HEK293 (cell line): ENCODE measurements around the gene HOXB7.
A peak's percentile ranks its signal among the peaks of the same experiment; 100 is the strongest.

Source experiments
- CTCF ChIA-PET: fragments of 350-600 bp; formaldehyde crosslinking; extraction: SDS; loops from one replicate; lab custom pipeline; 2021; ENCODE audit warnings: antibody characterized with exemption; lab: Yijun Ruan, JAX
- POLR2A ChIA-PET: fragments of 300-600 bp; formaldehyde crosslinking; extraction: SDS; loops from one replicate; lab custom pipeline; 2020; ENCODE audit warnings: antibody characterized with exemption, inconsistent platforms; lab: Yijun Ruan, JAX
- H3K27ac ChIP-seq: fragments of 200-500 bp; sonication (Bioruptor generic); 2 replicates; pipeline ENCODE4 v1.5.1; 2014; ENCODE audit warnings: low read depth, low read length, control low read depth, inconsistent platforms; ENCODE audit errors: extremely low read depth
- H3K36me3 ChIP-seq, 2 experiments: fragments of 200-500 bp in 1 of 2; sonication (Bioruptor generic) in 1 of 2; 1 replicate in 1 of 2; 2 replicates in 1 of 2; pipeline ENCODE4 v1.5.1; 2014 to 2017; ENCODE audit warnings: inconsistent platforms in 2 of 2, low read length in 2 of 2; ENCODE audit not compliant: control insufficient read depth in 2 of 2, insufficient read depth in 1 of 2
- H3K4me1 ChIP-seq: fragments of 200-500 bp; sonication (Bioruptor generic); 2 replicates; pipeline ENCODE4 v1.5.1; 2014; ENCODE audit warnings: mild to moderate bottlenecking, low read length, inconsistent platforms; ENCODE audit not compliant: control insufficient read depth, insufficient read depth
- H3K4me3 ChIP-seq: 2 replicates; pipeline ENCODE4 v1.5.1; 2011; ENCODE audit warnings: low read depth, mild to moderate bottlenecking, control low read depth, low read length, moderate library complexity
- H3K9me3 ChIP-seq: fragments of 200-500 bp; sonication (Bioruptor generic); 2 replicates; pipeline ENCODE4 v1.5.1; 2014; ENCODE audit warnings: low read depth, low read length, inconsistent platforms; ENCODE audit not compliant: control insufficient read depth, insufficient read depth
- EGR2 ChIP-seq: fragments of 450-650 bp; formaldehyde crosslinking; IDR thresholded peaks from 2 replicates; pipeline ENCODE4 v1.5.1; 2016; ENCODE audit warnings: low read depth, missing biosample characterization, missing genetic modification characterization
- GLIS2 ChIP-seq: fragments of 450-650 bp; formaldehyde crosslinking; IDR thresholded peaks from 2 replicates; pipeline ENCODE4 v1.5.1; 2016; ENCODE audit warnings: missing biosample characterization, missing genetic modification characterization
- IKZF3 ChIP-seq: fragments of 450-650 bp; IDR thresholded peaks from 2 replicates; pipeline ENCODE4 v1.5.0; 2018; ENCODE audit warnings: missing biosample characterization, mild to moderate bottlenecking, missing genetic modification characterization, moderate library complexity
- MZF1 ChIP-seq: fragments of 450-650 bp; formaldehyde crosslinking; IDR thresholded peaks from 2 replicates; pipeline ENCODE4 v1.5.1; 2017; ENCODE audit warnings: missing biosample characterization, missing genetic modification characterization, borderline replicate concordance
- PRDM1 ChIP-seq: fragments of 450-650 bp; formaldehyde crosslinking; IDR thresholded peaks from 2 replicates; pipeline ENCODE4; 2016; ENCODE audit warnings: missing biosample characterization, missing genetic modification characterization
- SP7 ChIP-seq: fragments of 450-650 bp; formaldehyde crosslinking; IDR thresholded peaks from 2 replicates; pipeline ENCODE4 v1.5.1; 2016; ENCODE audit warnings: missing biosample characterization, missing genetic modification characterization
- ZBTB17 ChIP-seq: fragments of 450-650 bp; formaldehyde crosslinking; IDR thresholded peaks from 2 replicates; pipeline ENCODE4 v1.5.1; 2016; ENCODE audit warnings: missing biosample characterization, missing genetic modification characterization
- ZFP41 ChIP-seq: fragments of 450-650 bp; formaldehyde crosslinking; IDR thresholded peaks from 2 replicates; pipeline ENCODE4 v1.5.1; 2016; ENCODE audit warnings: missing biosample characterization, missing genetic modification characterization, borderline replicate concordance
- ZNF146 ChIP-seq: fragments of 450-650 bp; formaldehyde crosslinking; IDR thresholded peaks from 2 replicates; pipeline ENCODE4 v1.5.1; 2016; ENCODE audit warnings: missing biosample characterization, missing genetic modification characterization
- ZNF184 ChIP-seq: fragments of 450-650 bp; IDR thresholded peaks from 2 replicates; pipeline ENCODE4 v1.5.1; 2018; ENCODE audit warnings: missing biosample characterization, mild to moderate bottlenecking, missing genetic modification characterization
- ZNF221 ChIP-seq: fragments of 450-650 bp; formaldehyde crosslinking; IDR thresholded peaks from 2 replicates; pipeline ENCODE4 v1.5.1; 2017; ENCODE audit warnings: missing biosample characterization, missing genetic modification characterization, borderline replicate concordance
- ZNF223 ChIP-seq: fragments of 450-650 bp; formaldehyde crosslinking; IDR thresholded peaks from 2 replicates; pipeline ENCODE4 v1.5.1; 2016; ENCODE audit warnings: missing biosample characterization, missing genetic modification characterization
- ZNF362 ChIP-seq: fragments of 450-650 bp; formaldehyde crosslinking; IDR thresholded peaks from 2 replicates; pipeline ENCODE4 v1.5.1; 2016; ENCODE audit warnings: missing biosample characterization, missing genetic modification characterization
- ZNF488 ChIP-seq: fragments of 450-650 bp; formaldehyde crosslinking; IDR thresholded peaks from 2 replicates; pipeline ENCODE4 v1.5.1; 2016; ENCODE audit warnings: missing biosample characterization, missing genetic modification characterization
- ZNF529 ChIP-seq: fragments of 450-650 bp; formaldehyde crosslinking; IDR thresholded peaks from 2 replicates; pipeline ENCODE4 v1.5.1; 2017; ENCODE audit warnings: missing genetic modification characterization, missing biosample characterization; ENCODE audit not compliant: insufficient replicate concordance
- ZNF530 ChIP-seq: fragments of 450-650 bp; formaldehyde crosslinking; IDR thresholded peaks from 2 replicates; pipeline ENCODE4 v1.5.1; 2016; ENCODE audit warnings: low read depth, missing biosample characterization, missing genetic modification characterization
- ZNF580 ChIP-seq: fragments of 450-650 bp; formaldehyde crosslinking; IDR thresholded peaks from 2 replicates; pipeline ENCODE4 v1.5.1; 2016; ENCODE audit warnings: missing biosample characterization, missing genetic modification characterization
- ZNF600 ChIP-seq: fragments of 450-650 bp; formaldehyde crosslinking; IDR thresholded peaks from 2 replicates; pipeline ENCODE4 v1.5.1; 2016; ENCODE audit warnings: missing biosample characterization, missing genetic modification characterization
- ZNF639 ChIP-seq: fragments of 450-650 bp; formaldehyde crosslinking; IDR thresholded peaks from 2 replicates; pipeline ENCODE4 v1.5.1; 2016; ENCODE audit warnings: missing biosample characterization, missing genetic modification characterization
- ZNF830 ChIP-seq: fragments of 450-650 bp; IDR thresholded peaks from 2 replicates; pipeline ENCODE4 v1.5.0; 2018; ENCODE audit warnings: missing biosample characterization, missing genetic modification characterization, low read depth, mild to moderate bottlenecking, moderate library complexity
- TF ChIP-seq, protein P1 (sequence below): fragments of 450-650 bp; formaldehyde crosslinking; IDR thresholded peaks from 2 replicates; pipeline ENCODE4 v1.5.1; 2016; ENCODE audit warnings: missing biosample characterization, missing genetic modification characterization
- TF ChIP-seq, protein P2 (sequence below): fragments of 450-650 bp; formaldehyde crosslinking; IDR thresholded peaks from 2 replicates; pipeline ENCODE4 v1.5.1; 2016; ENCODE audit warnings: missing biosample characterization, missing genetic modification characterization, low read depth
- TF ChIP-seq, protein P3 (sequence below): fragments of 450-650 bp; formaldehyde crosslinking; IDR thresholded peaks from 2 replicates; pipeline ENCODE4 v1.5.1; 2016; ENCODE audit warnings: missing biosample characterization, missing genetic modification characterization

HOXB7 gene

GRCh38 chr17:48559840-48560817 is 50.7 kb downstream of the HOXB7 start:
- peaks cover 81% of the 10 kb centered on the region for H3K4me1 ChIP-seq
- CTCF ChIA-PET = interaction anchor here (0.6 to 1.8 kb wide), 8 partner anchors 15 to 252 kb away, joined by 3 to 5 read pairs (median 3); no protein-coding TSS in a partner anchor
- no peak overlapping the region for H3K4me3 ChIP-seq
- POLR2A ChIA-PET = interaction anchor here (0.6 to 1.0 kb wide), 3 partner anchors 14 to 23 kb away, joined by 3 to 4 read pairs (median 3); no protein-coding TSS in a partner anchor
- H3K9me3 ChIP-seq = no peaks in the 10 kb centered on the region
- H3K36me3 ChIP-seq = peaks cover 13 to 47% of the 10 kb centered on the region in 2 experiments
- peak overlapping the region; percentile 27; the same call in 1 of the 2 replicates for H3K27ac ChIP-seq
- TF ChIP-seq ZNF529 (tag by site-specific recombination) = no peak
- TF ChIP-seq ZNF830 (tag by site-specific recombination) = no peak
- TF ChIP-seq ZBTB17 (tag by site-specific recombination) = peak; percentile 39; the same call in 1 of the 2 replicates
- no peak for TF ChIP-seq ZNF184 (tag by site-specific recombination)
- no peak for TF ChIP-seq ZNF362 (tag by site-specific recombination)
- peak; percentile 58 for TF ChIP-seq ZNF600 (tag by site-specific recombination)
- TF ChIP-seq ZNF488 (tag by site-specific recombination) = no peak
- peak; percentile 58 for TF ChIP-seq GLIS2 (tag by site-specific recombination)
- no peak for TF ChIP-seq ZNF580 (tag by site-specific recombination)
- TF ChIP-seq ZNF223 = no peak
- no peak for TF ChIP-seq ZNF221 (tag by site-specific recombination)
- TF ChIP-seq MZF1 (tag by site-specific recombination) = no peak
- TF ChIP-seq, protein P1, sequence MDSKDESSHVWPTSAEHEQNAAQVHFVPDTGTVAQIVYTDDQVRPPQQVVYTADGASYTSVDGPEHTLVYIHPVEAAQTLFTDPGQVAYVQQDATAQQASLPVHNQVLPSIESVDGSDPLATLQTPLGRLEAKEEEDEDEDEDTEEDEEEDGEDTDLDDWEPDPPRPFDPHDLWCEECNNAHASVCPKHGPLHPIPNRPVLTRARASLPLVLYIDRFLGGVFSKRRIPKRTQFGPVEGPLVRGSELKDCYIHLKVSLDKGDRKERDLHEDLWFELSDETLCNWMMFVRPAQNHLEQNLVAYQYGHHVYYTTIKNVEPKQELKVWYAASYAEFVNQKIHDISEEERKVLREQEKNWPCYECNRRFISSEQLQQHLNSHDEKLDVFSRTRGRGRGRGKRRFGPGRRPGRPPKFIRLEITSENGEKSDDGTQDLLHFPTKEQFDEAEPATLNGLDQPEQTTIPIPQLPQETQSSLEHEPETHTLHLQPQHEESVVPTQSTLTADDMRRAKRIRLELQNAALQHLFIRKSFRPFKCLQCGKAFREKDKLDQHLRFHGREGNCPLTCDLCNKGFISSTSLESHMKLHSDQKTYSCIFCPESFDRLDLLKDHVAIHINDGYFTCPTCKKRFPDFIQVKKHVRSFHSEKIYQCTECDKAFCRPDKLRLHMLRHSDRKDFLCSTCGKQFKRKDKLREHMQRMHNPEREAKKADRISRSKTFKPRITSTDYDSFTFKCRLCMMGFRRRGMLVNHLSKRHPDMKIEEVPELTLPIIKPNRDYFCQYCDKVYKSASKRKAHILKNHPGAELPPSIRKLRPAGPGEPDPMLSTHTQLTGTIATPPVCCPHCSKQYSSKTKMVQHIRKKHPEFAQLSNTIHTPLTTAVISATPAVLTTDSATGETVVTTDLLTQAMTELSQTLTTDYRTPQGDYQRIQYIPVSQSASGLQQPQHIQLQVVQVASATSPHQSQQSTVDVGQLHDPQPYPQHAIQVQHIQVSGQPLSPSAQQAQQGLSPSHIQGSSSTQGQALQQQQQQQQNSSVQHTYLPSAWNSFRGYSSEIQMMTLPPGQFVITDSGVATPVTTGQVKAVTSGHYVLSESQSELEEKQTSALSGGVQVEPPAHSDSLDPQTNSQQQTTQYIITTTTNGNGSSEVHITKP = peak; percentile 61
- TF ChIP-seq SP7 (tag by site-specific recombination) = no peak
- TF ChIP-seq, protein P2, sequence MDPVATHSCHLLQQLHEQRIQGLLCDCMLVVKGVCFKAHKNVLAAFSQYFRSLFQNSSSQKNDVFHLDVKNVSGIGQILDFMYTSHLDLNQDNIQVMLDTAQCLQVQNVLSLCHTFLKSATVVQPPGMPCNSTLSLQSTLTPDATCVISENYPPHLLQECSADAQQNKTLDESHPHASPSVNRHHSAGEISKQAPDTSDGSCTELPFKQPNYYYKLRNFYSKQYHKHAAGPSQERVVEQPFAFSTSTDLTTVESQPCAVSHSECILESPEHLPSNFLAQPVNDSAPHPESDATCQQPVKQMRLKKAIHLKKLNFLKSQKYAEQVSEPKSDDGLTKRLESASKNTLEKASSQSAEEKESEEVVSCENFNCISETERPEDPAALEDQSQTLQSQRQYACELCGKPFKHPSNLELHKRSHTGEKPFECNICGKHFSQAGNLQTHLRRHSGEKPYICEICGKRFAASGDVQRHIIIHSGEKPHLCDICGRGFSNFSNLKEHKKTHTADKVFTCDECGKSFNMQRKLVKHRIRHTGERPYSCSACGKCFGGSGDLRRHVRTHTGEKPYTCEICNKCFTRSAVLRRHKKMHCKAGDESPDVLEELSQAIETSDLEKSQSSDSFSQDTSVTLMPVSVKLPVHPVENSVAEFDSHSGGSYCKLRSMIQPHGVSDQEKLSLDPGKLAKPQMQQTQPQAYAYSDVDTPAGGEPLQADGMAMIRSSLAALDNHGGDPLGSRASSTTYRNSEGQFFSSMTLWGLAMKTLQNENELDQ = no peak
- TF ChIP-seq ZFP41 (tag by site-specific recombination) = no peak
- peak; percentile 89 for TF ChIP-seq IKZF3
- 0 out of 2 replicates have a peak, but pooled peaks have one; percentile 9 for TF ChIP-seq EGR2 (tag by site-specific recombination)
- TF ChIP-seq PRDM1 (tag by site-specific recombination) = no peak
- no peak for TF ChIP-seq ZNF530 (tag by site-specific recombination)
- no peak for TF ChIP-seq ZNF639
- no peak for TF ChIP-seq ZNF146
- TF ChIP-seq, protein P3, sequence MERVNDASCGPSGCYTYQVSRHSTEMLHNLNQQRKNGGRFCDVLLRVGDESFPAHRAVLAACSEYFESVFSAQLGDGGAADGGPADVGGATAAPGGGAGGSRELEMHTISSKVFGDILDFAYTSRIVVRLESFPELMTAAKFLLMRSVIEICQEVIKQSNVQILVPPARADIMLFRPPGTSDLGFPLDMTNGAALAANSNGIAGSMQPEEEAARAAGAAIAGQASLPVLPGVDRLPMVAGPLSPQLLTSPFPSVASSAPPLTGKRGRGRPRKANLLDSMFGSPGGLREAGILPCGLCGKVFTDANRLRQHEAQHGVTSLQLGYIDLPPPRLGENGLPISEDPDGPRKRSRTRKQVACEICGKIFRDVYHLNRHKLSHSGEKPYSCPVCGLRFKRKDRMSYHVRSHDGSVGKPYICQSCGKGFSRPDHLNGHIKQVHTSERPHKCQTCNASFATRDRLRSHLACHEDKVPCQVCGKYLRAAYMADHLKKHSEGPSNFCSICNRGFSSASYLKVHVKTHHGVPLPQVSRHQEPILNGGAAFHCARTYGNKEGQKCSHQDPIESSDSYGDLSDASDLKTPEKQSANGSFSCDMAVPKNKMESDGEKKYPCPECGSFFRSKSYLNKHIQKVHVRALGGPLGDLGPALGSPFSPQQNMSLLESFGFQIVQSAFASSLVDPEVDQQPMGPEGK = 0 out of 2 replicates have a peak, but pooled peaks have one; percentile 10
